SK-N-MC (cell line): ENCODE data around the gene FBXW9.

ENCODE experiments used
- DNase-seq: peaks from one replicate; pipeline ENCODE4 v3.0.0-alpha.2; 2011; ENCODE audit warnings: low read depth, low spot score
- H3K27ac ChIP-seq: fragments of 200-600 bp; sonication (generic); 2 replicates; pipeline ENCODE4 v1.5.1; 2016; ENCODE audit warnings: mixed run types
- H3K36me3 ChIP-seq: fragments of 200-600 bp; sonication (generic); 2 replicates; pipeline ENCODE4 v1.6.1; 2017; ENCODE audit warnings: antibody characterized with exemption, low read length, mixed read lengths; ENCODE audit not compliant: insufficient read depth
- H3K4me3 ChIP-seq: fragments of 200-600 bp; sonication (generic); 2 replicates; pipeline ENCODE4 v1.5.1; 2016
- H3K9ac ChIP-seq: fragments of 200-600 bp; sonication (generic); 2 replicates; pipeline ENCODE4 v1.8.0; 2017; ENCODE audit warnings: mixed run types, mixed read lengths; ENCODE audit not compliant: insufficient read length
- H3K9me3 ChIP-seq: fragments of 200-600 bp; sonication (generic); 2 replicates; pipeline ENCODE4 v1.6.1; 2017; ENCODE audit warnings: low read depth, mild to moderate bottlenecking, antibody characterized with exemption, low read length, moderate library complexity, mixed read lengths
- EZH2 ChIP-seq: fragments of 200-600 bp; sonication (generic); IDR thresholded peaks from one replicate; pipeline ENCODE4 v1.6.1; 2017; ENCODE audit warnings: antibody characterized with exemption
- FOXP2 ChIP-seq: optimal IDR thresholded peaks from 2 replicates; pipeline ENCODE3; 2011; ENCODE audit warnings: mild to moderate bottlenecking, moderate library complexity; ENCODE audit not compliant: insufficient read depth; ENCODE audit errors: extremely low read length, control extremely low read depth
- POLR2AphosphoS5 ChIP-seq: IDR thresholded peaks from 2 replicates; pipeline ENCODE4 v1.6.1; 2012; ENCODE audit warnings: mild to moderate bottlenecking, low read depth, low read length, borderline replicate concordance

FBXW9 gene

DNA sequence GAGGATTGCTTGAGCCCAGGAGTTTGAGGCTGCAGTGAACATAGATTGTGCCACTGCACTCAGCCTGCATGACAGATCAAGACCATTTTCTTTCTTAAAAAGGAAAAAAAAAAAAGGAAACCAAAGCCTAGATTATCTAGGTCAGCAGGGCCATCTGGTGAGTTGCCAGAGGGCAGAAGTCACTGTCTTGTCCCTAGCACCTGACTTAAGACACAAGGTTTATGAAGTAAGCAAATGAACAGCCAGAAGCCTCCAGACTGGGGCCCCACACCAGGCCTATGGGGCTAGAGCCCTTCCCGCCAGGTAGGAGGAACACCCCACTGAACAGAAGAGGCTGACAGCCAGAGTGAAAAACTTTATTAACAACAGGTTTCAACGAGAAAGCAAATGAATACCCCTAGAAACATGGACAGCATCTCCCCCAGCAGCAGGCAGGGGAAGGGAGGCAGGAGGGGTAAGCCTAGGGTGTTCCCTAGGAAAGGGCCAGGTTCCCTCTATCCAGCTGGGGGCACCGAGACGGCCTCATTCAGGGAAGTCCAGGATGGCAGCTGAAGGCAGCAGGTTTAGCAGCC, 28.6 kb downstream of the FBXW9 start:
- H3K9ac ChIP-seq: no peak overlapping the region
- H3K4me3 ChIP-seq: peak overlapping the region; percentile 94; the same call in 1 of the 2 replicates

DNA sequence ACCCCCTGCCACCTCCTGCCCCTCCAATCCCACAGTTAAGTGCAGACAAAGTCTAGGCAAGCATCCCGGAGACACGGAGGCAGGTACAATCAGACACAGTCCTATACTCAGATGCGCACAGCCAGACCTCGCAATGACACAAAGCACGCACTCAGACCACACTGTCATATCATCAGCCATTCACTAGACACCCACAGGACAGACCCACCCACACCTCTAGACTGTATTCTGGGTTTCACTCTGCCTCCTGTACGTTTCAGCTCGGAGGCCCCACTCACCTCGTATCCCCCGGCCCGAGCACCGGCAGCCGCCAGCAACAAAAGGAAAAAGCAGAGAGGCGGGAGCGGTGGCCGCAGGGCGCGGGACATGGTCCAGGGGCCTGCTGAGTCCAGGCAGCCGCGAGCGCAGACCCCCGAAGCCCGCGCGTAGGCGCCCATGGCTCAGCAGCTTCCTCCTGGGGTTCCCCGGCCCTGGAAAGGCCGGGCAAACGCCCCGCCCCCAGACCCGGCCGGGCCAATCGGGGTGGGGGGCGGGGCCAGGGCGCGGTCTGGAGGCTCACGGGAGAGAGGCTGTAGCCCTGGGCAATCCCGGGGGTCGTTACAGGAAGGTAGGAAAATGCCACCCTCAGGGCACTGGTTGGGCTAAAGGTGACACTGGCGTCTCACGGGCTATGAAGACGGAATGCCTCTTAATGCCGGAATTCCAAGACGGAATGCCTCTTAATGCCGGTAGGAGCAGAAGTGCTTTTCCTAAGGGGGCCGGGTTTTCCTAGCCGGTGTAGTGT, 30.0 kb downstream of the FBXW9 start, which contains the start of the genes MAN2B1 and WDR83:
MAN2B1 (minus strand) TSS at position 478 of the 784 bp plus-strand sequence; CDS start at position 437, 41 bp downstream.
WDR83 (plus strand) TSS at position 543 of the 784 bp plus-strand sequence. CDS start 2,984 bp downstream, outside the sequence.
- Histone ChIP-seq H3K9me3 (no peaks in the 10 kb centered on the region), H3K36me3 (peaks cover 9% of the 10 kb centered on the region; the same call in 1 of the 2 replicates), H3K9ac (peak within 1 kb of the TSS; percentile 88), H3K27ac (peak within 1 kb of the TSS; percentile 54; the same call in 1 of the 2 replicates), H3K4me3 (peak within 1 kb of the TSS; percentile 90)
- DNase-seq: no peak
- TF ChIP-seq EZH2 (no peak), POLR2AphosphoS5 (peak; percentile 76; the same call in 1 of the 2 replicates)

More for the DNA sequence above, 28.6 kb downstream of the FBXW9 start:
- Histone ChIP-seq H3K36me3 (peaks cover 12% of the 10 kb centered on the region; the same call in 1 of the 2 replicates), H3K27ac (no peak overlapping the region), H3K9me3 (no peaks in the 10 kb centered on the region)
- no peak for DNase-seq
- TF ChIP-seq EZH2 (no peak), FOXP2 (no peak), POLR2AphosphoS5 (no peak)

DNA sequence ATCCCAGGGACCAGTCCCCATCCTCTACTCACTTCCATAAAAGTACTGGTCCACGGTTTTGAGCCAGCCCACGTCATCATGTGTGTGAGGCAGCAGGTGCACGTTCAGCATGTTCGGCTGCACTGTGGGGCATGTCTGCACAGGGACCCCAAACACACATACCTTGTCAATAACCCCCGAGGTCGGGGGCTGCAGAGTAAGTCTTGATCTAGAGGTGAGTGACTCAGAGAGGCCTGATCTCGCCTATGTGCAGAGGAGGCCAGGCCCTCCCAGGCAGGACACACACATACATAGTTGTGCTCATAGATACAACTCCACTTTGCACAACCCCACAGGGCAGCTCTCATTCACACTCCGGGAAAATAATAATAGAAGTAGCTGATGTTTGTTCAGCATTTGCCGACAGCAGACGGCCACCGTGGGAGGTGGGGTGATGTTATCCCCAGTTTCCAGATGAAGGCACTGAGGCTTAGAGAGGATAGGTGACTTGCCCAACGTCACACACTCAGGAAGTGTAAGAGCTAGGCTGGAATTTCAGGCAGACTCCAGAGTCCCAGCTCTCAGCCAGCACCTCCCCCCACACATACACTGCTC, 30.7 kb downstream of the FBXW9 start:
- H3K9me3 ChIP-seq: no peaks in the 10 kb centered on the region
- TF ChIP-seq FOXP2 (no peak), POLR2AphosphoS5 (no peak), EZH2 (no peak)
- H3K36me3 ChIP-seq: peaks cover 15% of the 10 kb centered on the region; the same call in 1 of the 2 replicates
- H3K9ac ChIP-seq: peak overlapping the region; percentile 88
- H3K27ac ChIP-seq: no peak overlapping the region
- no peak for DNase-seq
- H3K4me3 ChIP-seq: peak overlapping the region; percentile 90

DNA sequence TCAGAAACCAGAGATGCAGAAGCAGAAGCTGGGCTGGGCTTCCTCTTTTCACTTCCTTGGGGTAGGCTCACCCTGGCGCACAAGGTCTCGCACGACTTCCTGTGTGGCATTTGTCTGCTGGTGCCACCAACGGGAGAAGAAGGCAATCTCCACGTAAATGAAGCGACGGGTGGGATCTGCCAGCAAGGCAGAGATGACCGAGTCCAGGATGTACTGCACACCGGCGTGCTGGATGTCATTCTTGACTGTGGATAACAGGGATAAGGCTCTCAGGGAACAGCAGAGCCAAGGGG, 31.2 kb downstream of the FBXW9 start:
- Histone ChIP-seq H3K4me3 (no peak overlapping the region), H3K36me3 (peaks cover 15% of the 10 kb centered on the region; the same call in 1 of the 2 replicates), H3K9ac (no peak overlapping the region), H3K27ac (no peak overlapping the region), H3K9me3 (no peaks in the 10 kb centered on the region)
- no peak for DNase-seq
- no peak for TF ChIP-seq EZH2
- TF ChIP-seq FOXP2: no peak
- TF ChIP-seq POLR2AphosphoS5: no peak

DNA sequence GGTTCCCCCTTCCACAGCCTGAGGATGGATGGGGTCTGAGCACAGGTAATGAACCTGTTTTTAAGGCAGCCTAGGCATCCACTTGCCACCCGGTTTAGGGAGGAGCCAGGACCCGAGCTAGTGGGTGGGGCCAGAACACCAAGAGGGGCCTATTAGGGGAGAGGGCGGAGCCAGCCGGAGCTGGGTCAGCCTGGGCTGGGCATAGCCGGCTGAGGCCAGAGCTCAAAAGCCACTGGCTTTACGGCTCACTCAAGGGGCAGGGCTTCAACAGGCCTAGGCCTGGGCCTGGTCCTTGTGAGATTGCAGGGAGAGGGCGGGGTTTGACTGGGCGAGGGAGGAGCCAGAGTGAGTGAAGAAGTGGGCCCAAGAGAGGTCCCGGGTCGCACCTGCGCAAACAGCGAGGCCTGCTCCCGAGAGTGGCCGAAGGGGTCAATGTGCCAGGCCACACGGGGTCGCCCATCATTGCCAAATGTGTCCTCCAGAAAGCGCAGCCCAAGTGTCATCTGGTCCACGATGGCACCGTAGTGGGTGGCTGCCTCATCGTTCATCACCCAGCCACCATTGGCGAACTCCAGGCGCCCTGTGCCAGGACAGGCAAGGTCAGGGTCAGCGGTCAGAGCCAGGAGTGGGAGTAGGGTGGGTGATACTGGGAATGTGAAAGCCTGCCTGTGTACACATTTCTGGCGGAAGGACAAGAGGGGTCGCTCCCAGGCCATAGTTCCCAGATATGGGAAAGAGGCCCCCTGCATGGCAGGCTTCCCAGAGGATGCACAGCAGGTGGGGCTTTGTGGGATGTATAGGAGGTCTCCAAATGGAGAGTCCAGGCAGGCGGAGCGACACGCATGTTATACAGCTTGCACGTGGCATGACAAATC, 31.8 kb downstream of the FBXW9 start:
- Histone ChIP-seq H3K9me3 (no peaks in the 10 kb centered on the region), H3K9ac (no peak overlapping the region), H3K4me3 (no peak overlapping the region), H3K36me3 (peaks cover 15% of the 10 kb centered on the region; the same call in 1 of the 2 replicates), H3K27ac (no peak overlapping the region)
- DNase-seq: no peak
- TF ChIP-seq POLR2AphosphoS5 (no peak), FOXP2 (no peak), EZH2 (no peak)

DNA sequence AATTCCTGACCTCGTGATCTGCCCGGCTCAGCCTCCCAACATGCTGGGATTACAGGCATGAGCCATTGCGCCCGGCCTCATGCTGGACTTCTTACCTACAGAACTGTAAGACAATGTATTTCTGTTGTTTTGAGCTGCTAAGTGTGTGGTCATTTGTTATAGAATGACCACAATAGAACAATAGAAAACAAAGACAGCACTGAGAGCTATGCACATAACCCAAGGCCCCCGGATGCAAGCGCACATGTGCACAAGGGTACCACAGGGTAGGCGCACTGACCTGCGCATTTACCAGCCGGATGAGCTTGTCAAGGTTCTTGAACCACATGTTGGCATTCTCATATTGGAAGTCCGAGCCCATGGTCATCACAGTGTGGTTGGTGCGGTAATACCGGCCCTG, 35.5 kb downstream of the FBXW9 start:
- peaks cover 18% of the 10 kb centered on the region; the same call in 1 of the 2 replicates for H3K36me3 ChIP-seq
- H3K9ac ChIP-seq: no peak overlapping the region
- H3K9me3 ChIP-seq: no peaks in the 10 kb centered on the region
- H3K27ac ChIP-seq: no peak overlapping the region
- no peak overlapping the region for H3K4me3 ChIP-seq
- no peak for TF ChIP-seq EZH2
- no peak for TF ChIP-seq POLR2AphosphoS5
- no peak for TF ChIP-seq FOXP2
- no peak for DNase-seq

DNA sequence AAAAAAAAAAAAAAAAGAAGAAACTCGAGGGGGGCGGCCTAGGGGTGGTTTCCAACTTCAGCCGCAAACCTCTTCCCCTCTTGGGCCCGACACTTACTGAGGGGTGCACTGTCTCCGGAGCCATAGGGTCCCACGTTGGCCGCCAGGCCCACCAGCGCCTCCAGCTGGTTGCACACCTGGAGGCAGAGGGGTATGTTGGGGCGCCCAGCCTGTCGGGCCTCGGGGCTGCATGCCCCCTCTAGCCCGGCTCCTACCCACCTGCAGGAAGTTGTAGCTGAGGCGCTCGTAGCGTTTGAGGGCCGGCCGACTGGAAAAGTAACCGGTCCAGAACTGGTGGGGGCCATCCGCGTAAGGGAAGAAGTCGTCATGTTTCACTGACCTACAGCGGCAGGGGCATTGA, 38.5 kb downstream of the FBXW9 start:
- no peak overlapping the region for H3K4me3 ChIP-seq
- TF ChIP-seq POLR2AphosphoS5: no peak
- no peak for TF ChIP-seq EZH2
- no peak for TF ChIP-seq FOXP2
- no peak overlapping the region for H3K9ac ChIP-seq
- no peak for DNase-seq
- no peak overlapping the region for H3K27ac ChIP-seq
- peaks cover 9% of the 10 kb centered on the region; the same call in 1 of the 2 replicates for H3K36me3 ChIP-seq
- H3K9me3 ChIP-seq: no peaks in the 10 kb centered on the region
